ENCODE data around the gene DDX41.

Gene DDX41

GRCh38 chr5:177468685-177469628 lies 47.8 kb downstream of the DDX41 start:
- DNase-seq (ENCODE audit: low read depth in 2 of 2): no peak

GRCh38 chr5:177468329-177468684 lies 48.5 kb downstream of the DDX41 start:
- DNase-seq (ENCODE audit: low read depth in 2 of 2): no peak

GRCh38 chr5:177467436-177467835 lies 49.3 kb downstream of the DDX41 start:
- DNase-seq (ENCODE audit: low read depth in 2 of 2): no peak

- no peak for DNase-seq (ENCODE audit: low read depth in 2 of 2)
Observed at GRCh38 chr5:177466861-177467260, 49.9 kb downstream of the DDX41 start.

GRCh38 chr5:177465044-177465443 lies 51.7 kb downstream of the DDX41 start:
- no peak for DNase-seq (ENCODE audit: low read depth in 2 of 2)

GRCh38 chr5:177462021-177462670 lies 54.6 kb downstream of the DDX41 start:
- no peak for DNase-seq (ENCODE audit: low read depth in 2 of 2)
